KMS-11 (cell line): ENCODE measurements around the gene COL23A1.
"Not testable (repeated sequence)": the region's sequence is repeated elsewhere in the genome, so short reads cannot be mapped to it uniquely, and the experiment has no call there.

Experiments
- H2AFZ ChIP-seq: fragments of 200-600 bp; sonication (generic); 2 replicates; pipeline ENCODE4 v1.6.1; 2016; ENCODE audit warnings: antibody characterized with exemption, mixed run types, low read depth
- H3K27ac ChIP-seq: fragments of 200-600 bp; sonication (generic); 2 replicates; pipeline ENCODE4 v1.6.1; 2016; ENCODE audit warnings: mild to moderate bottlenecking, mixed run types
- H3K27me3 ChIP-seq: fragments of 200-600 bp; sonication (generic); 2 replicates; pipeline ENCODE4 v1.6.1; 2017; ENCODE audit warnings: mild to moderate bottlenecking, low read depth, mixed run types, moderate library complexity; ENCODE audit not compliant: insufficient read depth
- H3K36me3 ChIP-seq: fragments of 200-600 bp; sonication (generic); 2 replicates; pipeline ENCODE4 v1.6.1; 2017; ENCODE audit warnings: mild to moderate bottlenecking, mixed run types; ENCODE audit not compliant: insufficient read depth
- H3K4me1 ChIP-seq: fragments of 200-600 bp; sonication (generic); 2 replicates; pipeline ENCODE4 v1.6.1; 2016; ENCODE audit warnings: mild to moderate bottlenecking, low read depth, mixed run types; ENCODE audit not compliant: poor library complexity, severe bottlenecking
- H3K4me2 ChIP-seq: fragments of 200-600 bp; sonication (generic); 2 replicates; pipeline ENCODE4 v1.7.0; 2016; ENCODE audit warnings: mild to moderate bottlenecking, mixed run types
- H3K4me3 ChIP-seq: fragments of 200-600 bp; sonication (generic); IDR thresholded peaks from 2 replicates; pipeline ENCODE4 v1.6.1; 2017; ENCODE audit warnings: low read depth, low read length, mixed read lengths; ENCODE audit not compliant: insufficient read depth
- H3K79me2 ChIP-seq: fragments of 200-600 bp; sonication (generic); 2 replicates; pipeline ENCODE4 v1.6.1; 2016; ENCODE audit warnings: low read depth, mixed run types; ENCODE audit not compliant: insufficient read depth
- H3K9ac ChIP-seq: fragments of 200-600 bp; sonication (generic); 2 replicates; pipeline ENCODE4 v1.6.1; 2016; ENCODE audit warnings: mild to moderate bottlenecking, mixed run types
- H4K20me1 ChIP-seq: fragments of 200-600 bp; sonication (generic); 2 replicates; pipeline ENCODE4 v1.6.1; 2016; ENCODE audit warnings: mild to moderate bottlenecking, mixed run types; ENCODE audit not compliant: insufficient read depth
- TF ChIP-seq, protein P1 (sequence below): fragments of 200-600 bp; sonication (generic); conservative IDR thresholded peaks from 2 replicates; pipeline ENCODE4 v1.6.1; 2017; ENCODE audit warnings: low read depth, mild to moderate bottlenecking, antibody characterized with exemption, low read length, moderate library complexity, mixed read lengths

Gene COL23A1

DNA sequence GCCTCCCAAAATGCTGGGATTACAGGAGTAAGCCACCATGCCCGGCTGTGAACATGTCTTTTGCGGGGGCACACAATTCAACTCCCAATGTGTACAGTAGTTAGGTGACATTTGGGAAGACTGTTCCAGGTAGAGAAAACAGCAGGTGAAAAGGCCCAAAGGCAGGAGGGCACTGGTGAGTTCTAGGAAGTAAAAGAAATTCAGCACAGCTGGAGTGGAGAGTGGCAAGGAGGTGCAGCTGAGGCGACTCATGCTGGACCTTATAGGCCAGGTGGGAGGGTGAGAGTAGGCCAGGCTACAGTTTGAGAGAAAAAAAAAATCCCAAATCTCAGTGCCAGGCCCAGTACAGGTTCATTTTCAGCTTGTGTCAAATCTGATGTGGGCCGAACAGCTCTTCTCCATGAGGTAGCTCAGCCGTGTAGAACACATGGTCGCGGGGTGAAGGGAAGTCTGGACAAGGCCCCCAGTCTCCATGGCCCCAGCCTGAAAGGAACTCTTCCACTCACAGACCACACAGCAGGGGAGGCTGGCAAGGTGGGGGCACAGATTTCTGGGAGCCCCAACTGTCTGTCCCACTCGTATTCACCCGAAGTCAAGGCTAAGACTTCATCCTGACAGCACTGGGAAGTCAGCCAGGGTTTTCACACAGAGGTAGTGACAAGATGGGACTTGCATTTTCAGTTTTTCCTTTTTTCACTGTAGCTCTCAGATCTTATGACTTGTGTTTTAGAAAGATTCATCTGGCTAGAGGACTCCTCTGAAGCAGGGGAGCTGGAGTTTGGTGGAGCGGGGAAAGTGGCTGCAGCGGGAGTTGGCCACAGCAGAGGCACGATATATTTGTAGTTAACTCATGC is 390.4 kb downstream of the COL23A1 start:
- Histone ChIP-seq H3K27me3 (no peaks in the 10 kb centered on the region), H3K4me1 (no peaks in the 10 kb centered on the region), H3K27ac (no peak overlapping the region), H3K4me3 (no peak overlapping the region), H3K36me3 (no peaks in the 10 kb centered on the region), H2AFZ (no peak overlapping the region), H4K20me1 (no peaks in the 10 kb centered on the region), H3K79me2 (peaks cover 5% of the 10 kb centered on the region; the same call in 1 of the 2 replicates), H3K9ac (no peak overlapping the region), H3K4me2 (no peak overlapping the region)
- TF ChIP-seq, protein P1, sequence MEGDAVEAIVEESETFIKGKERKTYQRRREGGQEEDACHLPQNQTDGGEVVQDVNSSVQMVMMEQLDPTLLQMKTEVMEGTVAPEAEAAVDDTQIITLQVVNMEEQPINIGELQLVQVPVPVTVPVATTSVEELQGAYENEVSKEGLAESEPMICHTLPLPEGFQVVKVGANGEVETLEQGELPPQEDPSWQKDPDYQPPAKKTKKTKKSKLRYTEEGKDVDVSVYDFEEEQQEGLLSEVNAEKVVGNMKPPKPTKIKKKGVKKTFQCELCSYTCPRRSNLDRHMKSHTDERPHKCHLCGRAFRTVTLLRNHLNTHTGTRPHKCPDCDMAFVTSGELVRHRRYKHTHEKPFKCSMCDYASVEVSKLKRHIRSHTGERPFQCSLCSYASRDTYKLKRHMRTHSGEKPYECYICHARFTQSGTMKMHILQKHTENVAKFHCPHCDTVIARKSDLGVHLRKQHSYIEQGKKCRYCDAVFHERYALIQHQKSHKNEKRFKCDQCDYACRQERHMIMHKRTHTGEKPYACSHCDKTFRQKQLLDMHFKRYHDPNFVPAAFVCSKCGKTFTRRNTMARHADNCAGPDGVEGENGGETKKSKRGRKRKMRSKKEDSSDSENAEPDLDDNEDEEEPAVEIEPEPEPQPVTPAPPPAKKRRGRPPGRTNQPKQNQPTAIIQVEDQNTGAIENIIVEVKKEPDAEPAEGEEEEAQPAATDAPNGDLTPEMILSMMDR = no peak

DNA sequence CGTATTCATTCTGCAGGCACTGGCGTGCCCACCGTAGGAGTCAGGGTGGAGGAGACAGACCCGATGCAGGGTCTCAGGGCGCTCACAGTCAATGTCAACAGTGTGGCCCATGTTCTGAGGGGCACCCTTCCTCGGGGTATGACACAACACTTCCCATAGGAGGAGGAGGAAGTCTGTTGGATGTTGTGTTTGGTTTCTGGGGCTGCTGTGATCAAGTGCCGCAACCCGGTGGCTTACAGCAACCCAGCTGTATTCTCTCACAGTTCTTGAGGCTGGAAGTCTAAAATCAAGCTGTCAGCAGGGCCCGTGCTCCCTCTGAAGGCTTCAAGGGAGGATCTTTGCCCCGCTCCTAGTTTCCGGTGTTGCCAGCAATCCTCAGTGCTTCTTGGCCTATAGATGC is 391.5 kb downstream of the COL23A1 start:
- no peaks in the 10 kb centered on the region for H4K20me1 ChIP-seq
- TF ChIP-seq, protein P1 = no peak
- H3K79me2 ChIP-seq = no peaks in the 10 kb centered on the region
- no peaks in the 10 kb centered on the region for H3K4me1 ChIP-seq
- H3K9ac ChIP-seq = no peak overlapping the region
- no peak overlapping the region for H3K4me3 ChIP-seq
- no peak overlapping the region for H3K4me2 ChIP-seq
- no peaks in the 10 kb centered on the region for H3K27me3 ChIP-seq
- no peaks in the 10 kb centered on the region for H3K36me3 ChIP-seq
- H2AFZ ChIP-seq = no peak overlapping the region
- H3K27ac ChIP-seq = no peak overlapping the region

DNA sequence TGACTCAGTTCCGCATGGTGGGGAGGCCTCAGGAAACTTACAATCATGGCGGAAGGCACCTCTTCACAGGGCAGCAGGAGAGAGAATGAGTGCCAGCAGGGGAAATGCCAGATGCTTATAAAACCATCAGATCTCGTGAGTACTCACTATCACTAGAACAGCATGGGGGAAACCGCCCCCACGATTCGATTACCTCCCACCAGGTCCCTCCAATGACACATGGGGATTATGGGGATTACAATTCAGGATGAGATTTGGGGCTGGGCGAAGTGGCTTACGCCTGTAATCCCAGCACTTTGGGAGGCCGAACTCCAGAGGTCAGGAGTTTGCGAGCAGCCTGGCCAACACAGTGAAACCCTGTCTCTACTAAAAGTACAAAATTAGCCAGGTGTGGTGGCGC is 392.0 kb downstream of the COL23A1 start:
- not testable (repeated sequence) for H3K27me3 ChIP-seq, H3K27ac ChIP-seq, H3K9ac ChIP-seq, H2AFZ ChIP-seq, H3K4me3 ChIP-seq, H3K79me2 ChIP-seq, H3K4me1 ChIP-seq, H4K20me1 ChIP-seq, H3K4me2 ChIP-seq, H3K36me3 ChIP-seq

DNA sequence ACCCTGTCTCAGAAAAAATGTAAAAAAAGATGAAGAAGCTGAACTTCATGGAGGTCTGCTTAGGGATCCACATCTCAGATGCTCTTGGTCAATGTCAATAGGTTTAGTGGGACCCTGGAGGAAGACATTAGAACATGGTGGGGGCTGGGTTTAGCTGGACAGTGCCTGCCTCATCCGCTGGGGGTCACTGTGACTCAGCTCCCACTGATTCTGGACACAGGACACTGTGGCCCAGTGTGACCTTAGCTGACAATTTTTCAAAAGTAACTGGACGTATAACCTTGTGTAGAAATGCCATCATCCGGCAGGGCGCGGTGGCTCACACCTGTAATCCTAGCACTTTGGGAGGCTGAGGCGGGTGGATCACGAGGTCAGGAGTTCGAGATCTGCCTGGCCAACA is 393.2 kb downstream of the COL23A1 start:
- TF ChIP-seq, protein P1 = no peak
- H3K36me3 ChIP-seq = no peaks in the 10 kb centered on the region
- H2AFZ ChIP-seq = no peak overlapping the region
- H3K27me3 ChIP-seq = no peaks in the 10 kb centered on the region
- H3K4me1 ChIP-seq = no peaks in the 10 kb centered on the region
- H3K4me3 ChIP-seq = no peak overlapping the region
- no peaks in the 10 kb centered on the region for H4K20me1 ChIP-seq
- H3K4me2 ChIP-seq = no peak overlapping the region
- no peak overlapping the region for H3K9ac ChIP-seq
- no peaks in the 10 kb centered on the region for H3K79me2 ChIP-seq
- H3K27ac ChIP-seq = no peak overlapping the region

DNA sequence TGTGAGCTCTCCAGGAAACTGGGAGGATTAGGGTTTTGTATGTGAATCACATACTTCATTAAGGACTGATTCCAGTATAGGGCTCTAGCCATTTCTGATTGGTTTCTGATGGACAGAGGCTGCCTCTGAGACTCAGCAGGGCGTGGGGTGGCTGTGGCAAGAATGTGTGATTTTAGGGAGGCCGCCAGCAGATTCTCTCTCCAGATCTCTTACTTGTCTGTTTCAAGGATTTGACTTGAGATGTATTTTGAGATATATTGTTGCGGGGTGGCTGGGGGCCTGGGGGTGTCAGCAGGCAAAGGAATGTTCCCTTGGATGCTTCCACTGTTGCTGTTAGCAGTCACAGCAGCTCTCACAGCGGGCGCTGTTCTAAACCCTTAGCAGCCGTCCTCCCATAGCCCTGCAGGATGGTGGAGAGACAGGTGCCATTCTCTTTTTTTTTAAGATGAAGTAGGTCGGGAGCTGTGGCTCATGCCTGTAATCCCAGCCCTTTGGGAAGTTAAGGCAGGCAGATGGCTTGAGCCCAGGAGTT is 393.8 kb downstream of the COL23A1 start:
- Histone ChIP-seq H3K79me2 (no peaks in the 10 kb centered on the region), H3K4me3 (no peak overlapping the region), H3K4me2 (no peak overlapping the region), H3K27ac (no peak overlapping the region), H3K36me3 (no peaks in the 10 kb centered on the region), H2AFZ (no peak overlapping the region), H3K4me1 (no peaks in the 10 kb centered on the region), H3K9ac (no peak overlapping the region), H3K27me3 (no peaks in the 10 kb centered on the region), H4K20me1 (no peaks in the 10 kb centered on the region)
- TF ChIP-seq, protein P1 = no peak
